GM12878 (cell line): ENCODE results near the gene MLST8. TPM values are rescaled to one million over a fixed set of nuclear protein-coding genes. Genes with fewer than 3 reads are reported as not detected.

ENCODE experiments used
- ATAC-seq: fragments of 200-7000 bp; cut with Tn5 transposase; 3 replicates; pipeline ENCODE4 v1.9.1; 2020; ENCODE audit warnings: mild to moderate bottlenecking, moderate library complexity
- BruUV-seq: library from RNA; stranded (reverse); fragments of 400-500 nt; replicated peaks from 2 replicates; lab custom pipeline; 2021; lab: Mats Ljungman, UMichigan
- CTCF ChIA-PET: fragments of 300-600 bp; sonication (Branson Sonifier 250); formaldehyde crosslinking; extraction: SDS; loops from one replicate; lab custom pipeline; 2021; ENCODE audit warnings: inconsistent platforms; lab: Yijun Ruan, JAX
- POLR2A ChIA-PET: fragments of 350-600 bp; formaldehyde crosslinking; extraction: SDS; loops from one replicate; lab custom pipeline; 2021; ENCODE audit warnings: inconsistent platforms; lab: Charles Lee
- RAD21 ChIA-PET: fragments of 300-600 bp; sonication (Branson Sonifier 250); formaldehyde crosslinking; loops from one replicate; lab custom pipeline; 2023; ENCODE audit warnings: antibody characterized with exemption; ENCODE audit not compliant: unreplicated experiment; lab: Charles Lee
- SMC1A ChIA-PET: fragments of 300-600 bp; sonication (Branson Sonifier 250); formaldehyde crosslinking; loops from one replicate; lab custom pipeline; 2023; ENCODE audit not compliant: unreplicated experiment, uncharacterized antibody; lab: Charles Lee
- DNase-seq: peaks from one replicate; pipeline ENCODE4 v3.0.0-alpha.2; 2011; ENCODE audit warnings: low read depth, low spot score
- FAIRE-seq: peaks from 3 replicates; lab custom pipeline; 2011; peaks lifted over from hg19 to GRCh38; lab: Jason Lieb, UNC
- H2AFZ ChIP-seq: 2 replicates; pipeline ENCODE4 v1.6.0; 2011; ENCODE audit warnings: low read depth, low read length, control low read depth; ENCODE audit not compliant: control insufficient read depth
- H3K27ac ChIP-seq: 2 replicates; pipeline ENCODE4 v1.5.1; 2011; ENCODE audit warnings: control low read depth; ENCODE audit not compliant: control insufficient read depth, insufficient read depth
- H3K27me3 ChIP-seq, 2 experiments: replicated peaks in 1 of 2; 2 replicates each; pipeline versions ENCODE4 v1.6.0 to v1.6.1; 2011; ENCODE audit warnings: low read length in 1 of 2; ENCODE audit not compliant: control insufficient read depth in 2 of 2, insufficient read depth in 2 of 2
- H3K36me3 ChIP-seq, 2 experiments: 2 replicates each; pipeline ENCODE4 v1.5.1; 2011; ENCODE audit warnings: low read length in 1 of 2; ENCODE audit not compliant: control insufficient read depth in 2 of 2, insufficient read depth in 2 of 2
- H3K4me1 ChIP-seq: 2 replicates; pipeline ENCODE4 v1.6.1; 2011; ENCODE audit warnings: mild to moderate bottlenecking, low read length, moderate library complexity, mixed read lengths; ENCODE audit not compliant: control insufficient read depth, insufficient read depth
- H3K4me2 ChIP-seq: 2 replicates; pipeline ENCODE4 v1.6.0; 2011; ENCODE audit warnings: control low read depth; ENCODE audit not compliant: control insufficient read depth, insufficient read depth
- H3K4me3 ChIP-seq: fragments of 200-600 bp; sonication (generic); 2 replicates; pipeline ENCODE4 v1.5.1; 2016
- H3K79me2 ChIP-seq: 2 replicates; pipeline ENCODE4 v1.6.0; 2011; ENCODE audit warnings: low read length; ENCODE audit not compliant: control insufficient read depth, insufficient read depth
- H3K9ac ChIP-seq: 2 replicates; pipeline ENCODE4 v1.8.0; 2011; ENCODE audit warnings: low read length, control low read depth, mixed read lengths; ENCODE audit not compliant: control insufficient read depth, insufficient read depth
- H3K9me3 ChIP-seq: replicated peaks from 3 replicates; pipeline ENCODE4 v1.5.1; 2011; ENCODE audit warnings: mild to moderate bottlenecking, low read length; ENCODE audit not compliant: control insufficient read depth, insufficient read depth
- H4K20me1 ChIP-seq: 2 replicates; pipeline ENCODE4 v1.6.0; 2011; ENCODE audit not compliant: control insufficient read depth, insufficient read depth
- E4F1 ChIP-seq: fragments of 450-650 bp; IDR thresholded peaks from 2 replicates; pipeline ENCODE4 v1.6.1; 2018; ENCODE audit warnings: borderline replicate concordance, mild to moderate bottlenecking; ENCODE audit not compliant: partially characterized antibody
- EGR1 ChIP-seq, 2 experiments: IDR thresholded peaks; 1 replicate in 1 of 2; 2 replicates in 1 of 2; pipeline ENCODE4 v1.6.1; 2011 to 2012; ENCODE audit warnings: low read depth in 2 of 2, low read length in 2 of 2, borderline replicate concordance in 1 of 2, mild to moderate bottlenecking in 1 of 2, moderate library complexity in 1 of 2
- FOXK2 ChIP-seq: fragments of 450-650 bp; IDR thresholded peaks from 2 replicates; pipeline ENCODE4 v1.6.1; 2017; ENCODE audit warnings: mild to moderate bottlenecking, moderate library complexity
- GATAD2B ChIP-seq: fragments of 450-650 bp; conservative IDR thresholded peaks from 2 replicates; pipeline ENCODE4 v1.6.1; 2017; ENCODE audit warnings: low read depth, mild to moderate bottlenecking, moderate library complexity
- IKZF2 ChIP-seq, 2 experiments: fragments of 450-650 bp; IDR thresholded peaks; 2 replicates each; pipeline ENCODE4 v1.6.1; 2017; ENCODE audit warnings: mild to moderate bottlenecking in 2 of 2, moderate library complexity in 2 of 2
- IRF4 ChIP-seq: IDR thresholded peaks from 2 replicates; pipeline ENCODE4 v1.6.1; 2011; ENCODE audit warnings: low read depth, low read length
- MYB ChIP-seq: fragments of 150-350 bp; IDR thresholded peaks from 2 replicates; pipeline ENCODE4 v1.6.1; 2014; ENCODE audit warnings: mild to moderate bottlenecking, low read depth, low read length, borderline replicate concordance
- NFXL1 ChIP-seq: fragments of 450-650 bp; IDR thresholded peaks from 2 replicates; pipeline ENCODE4 v1.6.1; 2017; ENCODE audit warnings: antibody characterized with exemption, mild to moderate bottlenecking, borderline replicate concordance
- PKNOX1 ChIP-seq: fragments of 450-650 bp; IDR thresholded peaks from 2 replicates; pipeline ENCODE4 v1.6.1; 2016; ENCODE audit warnings: mild to moderate bottlenecking
- SIX5 ChIP-seq: IDR thresholded peaks from 2 replicates; pipeline ENCODE4 v1.6.1; 2011; ENCODE audit warnings: mild to moderate bottlenecking, low read depth, low read length, moderate library complexity; ENCODE audit not compliant: severe bottlenecking
- SMC3 ChIP-seq: IDR thresholded peaks from 2 replicates; pipeline ENCODE4 v1.6.1; 2011; ENCODE audit warnings: low read length, improper control_type of control experiment, borderline replicate concordance
- ZBTB4 ChIP-seq: fragments of 450-650 bp; formaldehyde crosslinking; IDR thresholded peaks from 2 replicates; pipeline ENCODE4 v1.4.0; 2022; ENCODE audit warnings: mild to moderate bottlenecking, moderate library complexity
- ZNF207 ChIP-seq: fragments of 450-650 bp; IDR thresholded peaks from 2 replicates; pipeline ENCODE4 v1.6.1; 2014; ENCODE audit warnings: antibody characterized with exemption, mild to moderate bottlenecking, borderline replicate concordance
- WGBS: methylation state at CpG from one replicate; pipeline ENCODE4 v1.1.6; 2016; ENCODE audit warnings: low lambda C conversion rate; ENCODE audit not compliant: insufficient replicate concordance, insufficient coverage; ENCODE audit errors: missing lambda C conversion rate; 5-methylcytosine and 5-hydroxymethylcytosine counted together
- in situ Hi-C: fragments of 300-500 bp; cut with MboI; formaldehyde crosslinking; loops from 9 replicates; pipeline ENCODE4 v1.14.3; 2018; ENCODE audit warnings: mixed read lengths
- intact Hi-C: fragments of 100-400 bp; cut with micrococcal nuclease; formaldehyde crosslinking; loops from one replicate; pipeline ENCODE4 v1.14.2; 2022; ENCODE audit not compliant: unreplicated experiment
- polyA plus RNA-seq, 11 experiments: library from polyadenylated mRNA; depleted of rRNA in 4 of 11; unstranded in 6 of 11; stranded (reverse) in 5 of 11; fragments of >200 nt; fragmentation: Nextera tagmentation in 4 of 11; fragmentation: Illumina TruSeq in 1 of 11; extraction: Ambion mirVana in 4 of 11; extraction: Trizol in 1 of 11; gene quantifications; 1 replicate in 1 of 11; 2 replicates in 10 of 11; pipeline versions ENCODE4 v1.2.1 to v1.2.3, GENCODE V29; 2011 to 2016; ENCODE audit warnings: inconsistent platforms in 2 of 11, missing spikeins in 2 of 11, low read depth in 1 of 11
- total RNA-seq, 4 experiments: library from RNA; depleted of rRNA in 3 of 4; stranded (reverse); fragments of >200 nt in 3 of 4; fragmentation: Illumina TruSeq in 1 of 4; extraction: Trizol in 1 of 4; gene quantifications; 2 replicates each; pipeline versions ENCODE4 v1.2.1 to v1.2.3, GENCODE V29; 2013 to 2021

Gene MLST8
- total and polyA plus RNA-seq, 10 of the 15 experiments (the other 5 are each of a cell fraction or from before 2014, with no cell fraction given), result 1.0 to 114 (median 64.2) TPM

GRCh38 chr16:2199621-2200139, 5.6 kb upstream of the MLST8 start:
- POLR2A ChIA-PET, result no interaction called here

More at GRCh38 chr16:2199621-2200139, 5.6 kb upstream of the MLST8 start:
- in situ Hi-C loops (no loop called here), intact Hi-C loops (no loop called here)
- no peak overlapping the region for H3K4me2 ChIP-seq
- H3K9me3 ChIP-seq, result no peaks in the 10 kb centered on the region
- no peak for TF ChIP-seq ZBTB4 (CRISPR knock-in tag)
- TF ChIP-seq PKNOX1, result no peak
- TF ChIP-seq IKZF2 (IDR thresholded peaks at IDR 0.05), result no peak
- TF ChIP-seq SIX5, result no peak
- TF ChIP-seq IRF4, result no peak
- no peak for TF ChIP-seq ZNF207
- no peak for TF ChIP-seq NFXL1
- no peak for TF ChIP-seq GATAD2B
- TF ChIP-seq SMC3, result no peak
- no peak for TF ChIP-seq EGR1 (IDR thresholded peaks at IDR 0.05; ENCODE audit: borderline replicate concordance in 1 of 2, low read depth in 2 of 2, low read length in 2 of 2)
- no peak for TF ChIP-seq MYB
- no peak for TF ChIP-seq FOXK2
- TF ChIP-seq E4F1, result no peak
- H3K4me3 ChIP-seq, result no peak overlapping the region
- no peaks in the 10 kb centered on the region; the same call in 1 of the 2 replicates for H3K4me1 ChIP-seq
- ChIA-PET SMC1A (no interaction called here), CTCF (interaction anchor here (0.6 kb wide), 1 partner anchor 198 kb away, joined by 3 read pairs; no protein-coding TSS in a partner anchor), RAD21 (no interaction called here)
- 40% methylated on average over 14 of the region's 14 CpGs for WGBS
- H3K79me2 ChIP-seq, result no peaks in the 10 kb centered on the region
- DNase-seq, result no peak
- no peak overlapping the region for H3K9ac ChIP-seq
- no TSS peak for BruUV-seq
- no peak overlapping the region for H3K27ac ChIP-seq
- H3K36me3 ChIP-seq, result no peaks in the 10 kb centered on the region
- no peak for FAIRE-seq
- no peaks in the 10 kb centered on the region for H4K20me1 ChIP-seq
- H2AFZ ChIP-seq, result no peak overlapping the region
- no peak for ATAC-seq
- peaks cover 12% of the 10 kb centered on the region in 2 experiments for H3K27me3 ChIP-seq
